GM19395 (cell line): Measurements from ENCODE around the gene CKLF.

Source experiments
- ATAC-seq: cut with Tn5 transposase; IDR thresholded peaks from one replicate; pipeline ENCODE4 v1.9.1; 2021; ENCODE audit warnings: mild to moderate bottlenecking, moderate library complexity; ENCODE audit not compliant: unreplicated experiment

CKLF gene

GRCh38 chr16:66541388-66542355 lies 10.7 kb upstream of the CKLF start:
- ATAC-seq = no peak

DNA sequence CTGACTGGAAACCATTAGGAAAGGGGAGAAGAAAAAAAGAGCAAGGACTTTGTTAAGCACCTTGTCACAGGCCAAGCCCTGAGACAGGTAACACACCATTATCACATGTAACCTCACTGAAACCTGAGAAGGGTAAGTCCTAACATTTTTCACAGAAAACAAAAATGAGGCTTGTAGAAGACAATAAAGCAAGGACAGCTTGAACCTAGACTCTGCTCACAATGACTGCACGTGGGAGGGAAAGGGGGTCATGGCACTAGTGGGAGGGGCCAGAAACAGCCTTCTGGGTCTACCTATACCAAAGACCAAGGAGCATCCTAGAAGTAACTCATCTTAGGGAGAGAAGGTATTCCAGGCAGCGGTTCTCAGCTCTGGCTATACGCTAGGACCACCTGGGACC lies 10.0 kb upstream of the CKLF start:
- ATAC-seq = no peak

GRCh38 chr16:66543541-66543940 lies 8.8 kb upstream of the CKLF start:
- ATAC-seq = no peak

DNA sequence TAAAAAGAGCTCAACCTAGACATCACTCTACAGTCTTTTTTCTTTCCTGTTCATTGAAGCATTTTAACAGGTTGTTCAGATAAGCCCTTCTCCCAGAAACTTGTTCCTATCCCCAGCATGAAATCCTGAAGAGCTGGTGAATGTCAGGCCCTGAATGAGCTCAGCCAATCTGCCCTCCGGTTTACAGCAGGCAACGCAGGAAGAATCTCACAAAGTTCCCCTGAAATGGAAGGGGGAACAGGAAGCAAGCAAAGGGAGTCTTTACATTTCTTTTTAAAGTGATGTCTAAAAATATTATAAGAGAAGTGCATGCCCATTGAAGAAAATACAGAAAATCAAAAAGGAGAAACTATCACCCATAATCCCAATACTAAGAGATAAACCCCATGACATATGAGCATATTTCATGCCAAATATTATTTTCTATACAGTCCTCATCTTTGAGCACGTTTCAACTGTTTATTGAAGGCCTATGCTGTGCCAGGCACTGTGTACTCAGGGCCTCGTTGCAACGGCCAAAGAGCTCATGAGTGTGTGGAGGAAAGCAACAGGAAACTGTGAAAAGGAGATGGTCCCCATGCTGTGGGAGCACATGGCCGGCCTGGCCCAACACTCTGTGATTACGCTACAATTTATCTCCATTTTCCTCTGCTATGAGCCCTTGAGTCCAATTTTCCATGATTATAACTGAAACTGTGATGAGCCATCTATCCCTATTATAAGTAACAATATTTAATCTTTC lies 8.2 kb upstream of the CKLF start:
- ATAC-seq = no peak

- ATAC-seq = no peak
These were observed 5.0 kb upstream of the CKLF start for GRCh38 chr16:66547101-66547989.

DNA sequence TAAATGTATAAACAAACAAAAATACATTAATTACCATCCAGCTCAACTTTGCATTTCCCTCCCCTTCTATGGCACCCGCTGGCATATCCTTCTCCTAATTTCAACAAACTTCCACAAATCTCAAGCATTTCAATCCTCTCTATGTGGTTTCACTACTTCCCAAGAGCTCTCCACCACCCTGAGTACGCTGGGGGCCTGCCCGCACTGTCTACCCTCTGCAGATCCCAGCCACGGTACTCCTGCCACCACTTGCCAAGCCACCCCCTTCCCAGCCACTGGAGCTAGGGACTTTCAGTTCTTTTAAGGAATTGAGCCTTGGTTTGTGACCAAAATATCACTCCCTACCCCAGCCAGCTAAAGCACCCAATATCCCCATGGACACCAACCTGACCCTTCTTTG lies 4.3 kb upstream of the CKLF start:
- no peak for ATAC-seq

DNA sequence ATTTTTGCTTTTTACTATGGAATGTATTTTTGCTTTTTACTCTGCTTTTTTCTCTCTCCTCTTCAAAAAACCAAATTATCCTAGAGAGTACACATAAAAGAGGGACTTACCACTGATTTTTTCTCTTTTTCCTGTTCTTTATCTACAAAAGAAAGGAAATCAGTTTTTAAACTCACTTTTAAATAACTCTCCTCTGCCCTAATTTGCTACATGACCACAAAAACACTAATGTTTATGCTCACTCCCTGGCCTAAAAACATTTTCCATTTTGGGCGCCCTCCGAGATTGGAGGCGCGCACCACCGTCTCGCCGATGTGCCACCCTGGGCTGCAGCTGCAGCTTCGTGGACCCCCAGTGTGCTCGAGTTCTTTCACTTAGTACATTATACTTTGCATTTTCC lies 3.5 kb upstream of the CKLF start:
- ATAC-seq = no peak

DNA sequence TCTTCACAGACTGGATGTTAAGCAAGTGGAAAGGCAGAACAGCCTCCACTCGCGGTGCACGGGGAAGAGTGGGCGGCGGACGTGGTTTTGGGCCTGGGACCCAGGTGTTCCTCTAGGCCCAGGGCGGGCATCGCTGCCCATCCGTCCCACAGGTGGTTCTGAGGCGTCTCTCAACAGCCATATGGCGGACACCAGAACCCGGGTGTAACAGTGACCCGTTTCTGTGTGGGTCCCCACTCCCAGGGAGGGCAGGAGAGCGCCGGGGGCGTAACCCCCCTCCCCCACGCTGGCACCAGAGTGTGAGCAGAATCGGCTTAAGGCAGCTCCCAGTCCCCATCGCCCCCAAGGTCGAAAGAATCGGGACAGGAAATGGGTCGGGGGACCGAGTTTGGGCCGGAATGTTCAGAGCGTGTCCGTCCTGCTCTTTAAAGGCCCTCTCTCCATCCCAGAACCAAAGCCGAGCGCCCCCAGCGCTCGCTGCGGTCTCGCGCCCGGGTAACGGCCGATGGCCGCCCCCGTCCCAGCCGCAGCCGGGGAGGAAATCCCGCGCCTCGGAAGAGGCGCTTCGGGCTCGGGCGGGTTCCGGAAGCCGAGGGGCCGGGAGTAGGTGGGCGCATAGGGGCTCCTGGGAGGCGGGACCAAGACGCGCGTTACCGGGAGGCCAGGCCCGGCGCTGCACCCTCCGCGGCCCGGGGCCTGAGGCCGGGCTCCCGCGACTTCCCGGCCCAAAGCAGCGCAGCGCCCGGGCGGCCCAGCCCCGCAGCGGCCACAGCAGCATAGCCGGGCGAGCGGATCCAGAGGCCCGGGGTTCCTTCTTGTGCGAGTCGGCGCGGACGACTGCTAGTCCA lies 2.9 kb upstream of the CKLF start, which contains the start of gene TK2:
Gene TK2, minus strand, starts transcription at position 839 of the 848 bp plus-strand sequence. Its CDS starts 61 bp downstream, at position 778.
- peak; percentile 40 for ATAC-seq

- no peak for ATAC-seq
These were observed 1.0 kb upstream of the CKLF start for GRCh38 chr16:66551348-66551759.

GRCh38 chr16:66551788-66552285 lies 539 bp upstream of the CKLF start:
- peak; percentile 6 for ATAC-seq

- ATAC-seq = no peak
These were observed 847 bp downstream of the CKLF start for GRCh38 chr16:66553223-66553622.

GRCh38 chr16:66554021-66554420 lies 1.6 kb downstream of the CKLF start:
- ATAC-seq = no peak

DNA sequence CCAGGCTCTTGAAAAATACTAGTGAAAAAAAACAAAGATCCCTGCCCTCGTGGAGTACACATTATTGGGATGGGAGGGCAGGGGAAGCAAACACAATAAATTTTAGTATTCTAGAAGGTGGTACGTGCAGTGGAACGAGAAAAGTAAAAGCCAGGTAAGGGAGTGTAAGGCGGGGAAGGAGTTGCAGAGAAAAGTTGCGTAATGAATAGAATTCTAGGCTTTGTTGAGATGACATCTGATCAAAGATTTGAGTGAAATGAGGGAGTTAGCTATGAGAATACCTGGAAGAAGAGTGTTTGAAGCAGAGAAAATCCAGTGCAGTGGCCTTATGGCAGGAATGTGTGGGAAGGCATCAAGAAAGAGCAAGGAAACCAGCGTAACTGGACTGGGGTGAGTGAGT lies 2.1 kb downstream of the CKLF start:
- ATAC-seq = no peak

DNA sequence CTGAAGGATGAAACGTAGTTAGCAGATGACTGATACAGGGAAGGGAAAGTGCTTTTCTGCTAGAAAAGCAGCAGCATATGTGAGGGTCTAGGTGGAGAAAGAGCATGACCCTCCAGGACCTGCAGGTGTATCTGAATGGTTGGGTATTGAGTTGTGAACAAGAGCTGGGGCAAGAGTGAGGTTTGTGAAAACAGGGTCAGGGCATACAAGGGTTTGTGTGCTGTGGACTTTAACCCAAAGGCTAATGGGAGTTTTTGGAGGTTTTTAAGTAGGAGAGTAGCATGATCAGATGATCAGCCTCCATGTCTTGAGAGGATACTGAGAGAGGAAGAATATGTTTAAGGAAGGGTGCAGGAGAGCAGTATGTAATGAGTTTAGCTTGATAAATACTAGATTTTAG lies 7.7 kb downstream of the CKLF start:
- ATAC-seq = no peak

DNA sequence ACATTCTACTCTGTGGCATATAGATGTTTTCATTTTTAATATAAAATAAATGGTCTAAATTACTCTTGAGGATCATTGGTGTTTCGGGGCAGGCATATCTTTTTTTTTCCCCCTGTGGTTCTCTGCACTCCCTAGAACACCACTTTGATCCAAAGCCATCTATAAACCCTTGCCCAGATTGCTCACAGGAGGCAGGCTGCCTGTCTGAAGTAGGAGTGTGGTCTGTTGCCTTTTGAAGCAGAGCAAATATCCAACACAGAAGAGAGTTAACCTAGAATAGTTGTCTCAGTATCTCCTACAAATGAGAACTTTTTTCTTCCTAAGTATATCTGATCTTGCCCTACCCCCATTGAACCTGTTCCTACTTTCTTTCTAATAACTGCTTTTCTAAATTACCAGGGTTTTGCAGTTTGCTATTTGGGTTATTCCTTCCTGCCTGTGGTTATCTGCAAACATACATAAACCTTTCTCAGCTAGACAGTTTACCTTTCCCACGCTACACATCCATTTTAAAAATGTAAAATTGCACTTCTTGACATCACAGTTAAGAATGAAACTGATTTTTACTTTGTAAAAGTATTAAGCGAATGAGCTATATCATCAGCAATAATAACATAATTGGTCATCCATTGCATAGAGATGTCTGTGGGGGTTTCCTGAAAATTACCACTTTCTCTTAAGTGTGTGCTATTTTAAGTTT lies 9.2 kb downstream of the CKLF start:
- ATAC-seq = no peak

DNA sequence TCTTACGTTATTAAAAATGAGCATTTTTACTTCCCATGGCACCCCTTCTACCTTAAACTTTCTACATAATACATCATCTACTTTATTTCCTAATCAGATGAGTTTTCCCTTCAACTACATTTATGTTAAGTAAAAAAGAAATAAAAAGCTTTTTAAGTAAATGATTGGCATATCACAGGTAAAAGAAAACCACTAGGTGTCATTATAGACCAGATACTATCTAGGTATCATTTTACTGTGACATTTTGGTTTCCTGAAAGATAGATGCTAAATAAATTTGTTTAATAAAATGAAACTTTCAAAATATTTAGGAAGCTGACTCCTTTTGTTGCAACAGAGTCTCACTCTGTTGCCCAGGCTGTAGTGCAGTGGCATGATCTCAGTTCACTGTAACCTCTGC lies 10.0 kb downstream of the CKLF start:
- no peak for ATAC-seq

GRCh38 chr16:66562986-66563385 lies 10.6 kb downstream of the CKLF start:
- ATAC-seq = no peak

DNA sequence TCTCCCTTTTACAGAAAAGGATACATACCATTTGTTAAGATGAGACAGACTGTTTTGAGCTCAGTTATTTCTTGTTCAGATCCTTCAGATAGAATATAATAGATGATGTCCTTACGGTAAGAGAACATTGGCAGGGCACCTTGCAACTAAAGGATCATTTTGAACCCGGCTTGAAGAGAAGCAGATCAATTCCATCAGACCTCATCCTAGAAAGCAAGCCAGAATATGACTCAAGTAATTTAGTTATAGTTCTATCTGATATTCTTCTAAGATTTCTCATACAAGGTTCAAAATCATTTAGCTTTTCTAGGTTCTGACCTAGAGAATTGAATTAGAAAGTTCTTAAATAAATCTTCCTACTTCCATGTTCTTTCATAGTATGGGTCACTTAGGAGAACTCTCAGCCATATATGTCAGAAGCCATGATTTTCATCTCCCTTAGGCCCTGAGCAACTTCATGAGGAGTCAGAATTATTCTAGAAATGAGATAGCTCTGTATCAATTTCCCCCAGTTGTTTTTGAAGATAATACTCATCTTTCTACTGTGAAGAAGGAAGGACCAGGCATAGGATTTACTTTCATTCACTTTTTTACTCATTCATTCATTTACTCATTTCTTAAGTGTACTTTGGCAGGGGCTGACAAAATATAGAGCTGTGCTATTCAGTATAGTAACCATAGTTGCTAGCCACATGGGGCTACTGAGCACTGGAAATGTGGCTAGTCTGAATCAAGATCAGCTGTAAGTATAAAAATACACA lies 11.4 kb downstream of the CKLF start:
- no peak for ATAC-seq
